D341Med (cell line): Measurements from ENCODE around the gene STX7.

Experiments used
- DNase-seq: peaks from one replicate; pipeline ENCODE4 v3.0.0; 2012; ENCODE audit warnings: low spot score

STX7 gene

GRCh38 chr6:132506869-132507808, 5.8 kb downstream of the STX7 start:
- no peak for DNase-seq

- no peak for DNase-seq
Measured at GRCh38 chr6:132506461-132506860, 6.5 kb downstream of the STX7 start.

- no peak for DNase-seq
Measured at GRCh38 chr6:132505158-132505557, 7.8 kb downstream of the STX7 start.

- DNase-seq, result no peak
Measured at GRCh38 chr6:132504757-132505156, 8.2 kb downstream of the STX7 start.

GRCh38 chr6:132499757-132500156, 13.2 kb downstream of the STX7 start:
- DNase-seq, result no peak

GRCh38 chr6:132498638-132499037, 14.3 kb downstream of the STX7 start:
- no peak for DNase-seq

GRCh38 chr6:132496519-132497180, 16.3 kb downstream of the STX7 start:
- no peak for DNase-seq

- DNase-seq, result no peak
Measured at GRCh38 chr6:132495604-132496079, 17.3 kb downstream of the STX7 start.

GRCh38 chr6:132494954-132495353, 18.0 kb downstream of the STX7 start:
- DNase-seq, result no peak

- no peak for DNase-seq
Measured at GRCh38 chr6:132491881-132492280, 21.0 kb downstream of the STX7 start.

GRCh38 chr6:132491303-132491702, 21.6 kb downstream of the STX7 start:
- DNase-seq, result no peak

GRCh38 chr6:132490478-132491204, 22.3 kb downstream of the STX7 start:
- DNase-seq, result no peak

- no peak for DNase-seq
Measured at GRCh38 chr6:132490024-132490423, 22.9 kb downstream of the STX7 start.

- no peak for DNase-seq
Measured at GRCh38 chr6:132489376-132489775, 23.5 kb downstream of the STX7 start.

GRCh38 chr6:132487762-132488161, 25.2 kb downstream of the STX7 start:
- DNase-seq, result no peak

GRCh38 chr6:132484680-132485018, 28.3 kb downstream of the STX7 start:
- DNase-seq, result no peak

GRCh38 chr6:132483779-132484679, 28.9 kb downstream of the STX7 start:
- DNase-seq, result peak; percentile 52

GRCh38 chr6:132482581-132482980, 30.3 kb downstream of the STX7 start:
- DNase-seq, result no peak

GRCh38 chr6:132481189-132481588, 31.7 kb downstream of the STX7 start:
- DNase-seq, result no peak

- no peak for DNase-seq
Measured at GRCh38 chr6:132479131-132479530, 33.8 kb downstream of the STX7 start.

GRCh38 chr6:132478674-132479073, 34.2 kb downstream of the STX7 start:
- no peak for DNase-seq

- DNase-seq, result no peak
Measured at GRCh38 chr6:132478266-132478665, 34.6 kb downstream of the STX7 start.
